ENCODE results near the gene OR1Q1. TPM values are rescaled to one million over a fixed set of nuclear protein-coding genes. Genes with fewer than 3 reads are reported as not detected.
"Not testable (repeated sequence)": the region's sequence is repeated elsewhere in the genome, so short reads cannot be mapped to it uniquely, and the experiment has no call there.

The OR1Q1 gene, protein sequence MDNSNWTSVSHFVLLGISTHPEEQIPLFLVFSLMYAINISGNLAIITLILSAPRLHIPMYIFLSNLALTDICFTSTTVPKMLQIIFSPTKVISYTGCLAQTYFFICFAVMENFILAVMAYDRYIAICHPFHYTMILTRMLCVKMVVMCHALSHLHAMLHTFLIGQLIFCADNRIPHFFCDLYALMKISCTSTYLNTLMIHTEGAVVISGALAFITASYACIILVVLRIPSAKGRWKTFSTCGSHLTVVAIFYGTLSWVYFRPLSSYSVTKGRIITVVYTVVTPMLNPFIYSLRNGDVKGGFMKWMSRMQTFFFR
- not detected in 2 replicates for total RNA-seq (2014; rRNA removed; shearing (Covaris generic))

DNA sequence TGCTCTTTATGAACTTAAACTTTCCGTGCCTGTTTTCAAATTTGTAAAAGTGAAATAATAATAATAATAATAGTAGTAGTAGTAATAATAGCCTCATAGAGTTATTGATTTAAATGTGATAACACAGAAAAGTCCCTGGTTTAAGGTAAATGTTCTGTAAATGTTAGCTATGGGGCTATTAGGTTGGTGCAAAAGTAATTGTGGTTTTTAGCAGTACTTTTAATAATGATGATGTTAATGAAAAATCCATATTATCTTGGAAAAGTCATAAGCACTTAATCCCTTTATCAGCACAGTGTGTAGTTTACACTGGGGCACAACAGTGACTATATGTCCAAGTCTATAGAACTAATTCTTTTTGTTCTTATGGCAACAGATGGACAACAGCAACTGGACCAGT lies at the start of gene OR1Q1:
OR1Q1 (plus strand) TSS at position 377 of the 400 bp plus-strand sequence; CDS start at position 377, 0 bp downstream.
- no peak for DNase-seq (ENCODE audit: low spot score)

- no peak for DNase-seq (ENCODE audit: low spot score)
Observed at GRCh38 chr9:122567901-122568300, 46.6 kb upstream of the OR1Q1 start.

DNA sequence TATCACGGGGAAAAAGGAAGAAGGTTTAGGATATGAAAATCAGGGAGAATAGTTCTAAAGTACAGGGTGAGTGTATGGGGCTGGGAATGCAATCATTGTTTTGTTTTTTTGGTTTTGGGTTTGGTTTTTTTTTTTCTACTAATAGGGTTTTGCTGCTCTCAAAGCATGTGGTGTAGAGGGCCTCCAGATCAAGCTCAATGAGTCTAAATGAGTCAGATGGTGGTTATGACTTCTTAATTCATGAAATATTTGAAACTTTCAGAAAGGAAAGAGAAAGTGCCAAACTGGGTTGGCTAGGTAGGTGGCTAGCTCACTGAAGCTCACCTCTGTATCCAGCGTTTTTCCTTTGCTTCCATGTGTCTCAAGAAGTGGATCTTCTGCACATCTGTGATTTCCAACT lies 42.1 kb upstream of the OR1Q1 start:
- no peak for DNase-seq (ENCODE audit: low spot score)

GRCh38 chr9:122579874-122580273 lies 34.7 kb upstream of the OR1Q1 start:
- no peak for DNase-seq (ENCODE audit: low spot score)

DNA sequence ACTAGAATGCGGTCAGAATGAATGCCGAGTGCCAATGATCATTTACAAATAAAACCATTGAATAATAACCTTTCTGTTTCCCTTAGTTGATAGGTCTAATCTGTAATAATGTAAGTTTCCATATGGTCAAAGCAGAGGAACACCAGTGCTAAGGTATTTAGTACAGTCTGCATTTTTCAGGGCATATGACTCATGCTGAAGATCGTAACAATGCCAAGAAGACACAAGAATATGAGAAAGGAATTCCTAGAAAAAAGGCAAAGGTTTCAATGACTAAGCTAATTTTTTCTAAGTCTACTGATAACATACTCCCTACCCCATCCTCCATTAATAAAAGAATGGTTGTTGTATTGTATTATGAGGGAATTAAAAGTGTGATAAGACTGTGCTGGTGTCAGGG lies 34.2 kb upstream of the OR1Q1 start:
- no peak for DNase-seq (ENCODE audit: low spot score)

GRCh38 chr9:122583284-122583683 lies 31.3 kb upstream of the OR1Q1 start, which contains the start of gene OR1L8:
Gene OR1L8, minus strand, starts transcription at chr9:122583384. Its CDS starts 14,907 bp downstream, at chr9:122568477.
- DNase-seq (ENCODE audit: low spot score) = not testable (repeated sequence)

- no peak for DNase-seq (ENCODE audit: low spot score)
Observed at GRCh38 chr9:122605691-122606090, 8.8 kb upstream of the OR1Q1 start.

- no peak for DNase-seq (ENCODE audit: low spot score)
Observed at GRCh38 chr9:122606587-122606986, 8.0 kb upstream of the OR1Q1 start.

DNA sequence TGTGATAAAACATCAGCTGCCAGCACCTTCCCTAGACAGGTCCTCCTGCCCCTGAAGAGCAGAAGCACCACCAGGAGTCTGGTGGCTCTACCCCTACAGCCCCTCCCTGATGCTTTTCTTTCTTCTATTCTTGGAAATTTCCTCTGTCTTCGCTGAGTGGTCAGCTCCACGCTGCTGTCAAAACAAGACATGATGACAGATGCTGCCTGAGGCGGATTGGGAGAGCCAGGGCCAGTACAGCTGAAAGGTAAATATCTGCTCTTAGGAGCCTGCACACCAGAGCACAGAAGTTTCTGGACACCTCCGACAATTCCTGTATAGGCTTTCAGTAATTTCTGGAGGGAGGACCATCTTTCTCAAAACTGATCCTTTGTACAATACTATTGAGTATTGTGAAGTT lies 4.7 kb upstream of the OR1Q1 start:
- no peak for DNase-seq (ENCODE audit: low spot score)

DNA sequence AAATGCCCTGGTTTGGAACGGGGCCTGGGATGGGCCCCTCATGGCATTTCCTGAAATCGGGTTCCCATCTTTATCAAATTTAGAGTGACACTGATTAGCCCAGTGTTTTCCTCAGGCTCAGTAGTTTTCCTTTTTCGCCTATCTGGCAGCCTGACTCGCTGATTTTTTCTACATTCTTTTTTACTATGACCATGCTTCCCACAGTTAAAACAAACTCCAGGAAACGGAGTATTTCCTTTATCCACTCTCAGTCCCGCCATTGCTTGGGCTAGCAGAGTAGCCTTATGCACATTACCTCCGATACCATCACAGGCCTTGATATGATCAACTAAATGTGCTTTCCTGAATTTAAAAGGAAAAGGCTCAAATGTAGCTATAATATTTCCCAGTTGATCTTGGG lies 5.5 kb downstream of the OR1Q1 start:
- no peak for DNase-seq (ENCODE audit: low spot score)

GRCh38 chr9:122642226-122642625 lies 27.7 kb downstream of the OR1Q1 start:
- DNase-seq (ENCODE audit: low spot score) = peak; percentile 12

- no peak for DNase-seq (ENCODE audit: low spot score)
Observed at GRCh38 chr9:122656378-122656777, 41.8 kb downstream of the OR1Q1 start.

- DNase-seq (ENCODE audit: low spot score) = no peak
Observed at GRCh38 chr9:122657527-122657926, 43.0 kb downstream of the OR1Q1 start, which contains the start of gene OR1B1. Gene OR1B1, minus strand, starts transcription at chr9:122657627.

- DNase-seq (ENCODE audit: low spot score) = no peak
Observed at GRCh38 chr9:122661416-122661815, 46.9 kb downstream of the OR1Q1 start, which contains the start of gene OR1L1. Gene OR1L1, plus strand, starts transcription at chr9:122661716. Its CDS starts 0 bp downstream, at chr9:122661716.

Other genes with a start within 250 kb of the OR1Q1 start
- gene PTGS1, start 243.7 kb upstream of the OR1Q1 start, total RNA-seq (2014; rRNA removed; shearing (Covaris generic)) = 2.1 and 3.9 TPM in 2 replicates
- gene OR1J1, start 136.8 kb upstream of the OR1Q1 start, total RNA-seq (2014; rRNA removed; shearing (Covaris generic)) = not detected in 2 replicates
- not detected in 2 replicates for gene OR1J2, start 103.9 kb upstream of the OR1Q1 start, total RNA-seq (2014; rRNA removed; shearing (Covaris generic))
- not detected in 2 replicates for gene OR1J4, start 95.6 kb upstream of the OR1Q1 start, total RNA-seq (2014; rRNA removed; shearing (Covaris generic))
- gene OR1N1, start 87.4 kb upstream of the OR1Q1 start, total RNA-seq (2014; rRNA removed; shearing (Covaris generic)) = not detected in 2 replicates
- gene OR1N2, start 61.6 kb upstream of the OR1Q1 start, total RNA-seq (2014; rRNA removed; shearing (Covaris generic)) = not detected in 2 replicates
- gene OR1L8, start 31.4 kb upstream of the OR1Q1 start, total RNA-seq (2014; rRNA removed; shearing (Covaris generic)) = not detected in 2 replicates
- gene OR1B1, start 42.9 kb downstream of the OR1Q1 start, total RNA-seq (2014; rRNA removed; shearing (Covaris generic)) = not detected in 2 replicates
- gene OR1L1, start 47.0 kb downstream of the OR1Q1 start, total RNA-seq (2014; rRNA removed; shearing (Covaris generic)) = not detected in 2 replicates
- not detected in 2 replicates for gene OR1L3, start 60.4 kb downstream of the OR1Q1 start, total RNA-seq (2014; rRNA removed; shearing (Covaris generic))
- not detected in 2 replicates for gene OR1L4, start 109.3 kb downstream of the OR1Q1 start, total RNA-seq (2014; rRNA removed; shearing (Covaris generic))
- not detected in 2 replicates for gene OR1L6, start 127.6 kb downstream of the OR1Q1 start, total RNA-seq (2014; rRNA removed; shearing (Covaris generic))
- not detected in 2 replicates for gene OR5C1, start 174.2 kb downstream of the OR1Q1 start, total RNA-seq (2014; rRNA removed; shearing (Covaris generic))
- not detected in 2 replicates for gene OR1K1, start 185.4 kb downstream of the OR1Q1 start, total RNA-seq (2014; rRNA removed; shearing (Covaris generic))
- 10.5 and 15.5 TPM in 2 replicates for gene PDCL, start 213.8 kb downstream of the OR1Q1 start, total RNA-seq (2014; rRNA removed; shearing (Covaris generic))

All from HT-29 (cell line).